Midbrain (tissue), 1 donor: ENCODE results near the gene KCNS1.
A peak's percentile ranks its signal among the peaks of the same experiment; 100 is the strongest.
"Not testable (repeated sequence)": the region's sequence is repeated elsewhere in the genome, so short reads cannot be mapped to it uniquely, and the experiment has no call there.

ENCODE experiments used
- DNase-seq: peaks from one replicate; lab custom pipeline; 2025; lab: John Stamatoyannopoulos, UW

The KCNS1 gene

DNA sequence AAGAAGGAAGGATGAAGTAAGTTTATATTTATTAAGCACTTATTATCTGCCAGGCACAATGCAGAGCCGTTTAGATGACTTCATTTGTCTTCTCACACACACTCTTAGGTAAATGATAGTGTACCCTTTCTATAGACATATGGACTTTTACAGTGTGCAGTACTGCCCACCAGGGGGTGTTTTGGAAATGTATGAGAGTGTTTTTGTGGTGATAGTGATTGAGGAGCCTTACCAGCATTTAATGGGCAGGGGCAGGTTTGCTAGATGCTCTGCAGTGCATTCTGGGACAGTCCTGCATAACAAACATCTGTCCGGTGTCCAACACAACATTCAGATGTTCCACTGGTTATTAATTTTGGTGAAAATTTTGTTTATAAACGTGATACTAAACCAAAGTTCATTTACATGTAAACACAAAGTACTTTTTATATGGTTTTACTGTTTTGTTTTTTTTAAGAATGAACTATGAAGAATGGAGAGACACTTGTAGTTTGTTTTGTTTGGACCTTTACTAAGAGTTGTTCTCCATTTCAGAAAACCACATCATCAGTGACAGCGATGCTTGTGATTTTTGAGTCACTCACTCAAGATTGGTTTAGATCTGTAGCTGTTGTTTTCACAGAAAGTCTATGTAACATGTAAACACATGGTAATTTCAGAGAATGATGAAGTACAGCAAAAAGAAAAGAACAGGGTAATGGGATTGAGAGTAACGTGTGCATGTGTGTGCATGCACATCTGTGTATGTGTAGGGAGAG lies 19.9 kb downstream of the KCNS1 start:
- DNase-seq = no peak

DNA sequence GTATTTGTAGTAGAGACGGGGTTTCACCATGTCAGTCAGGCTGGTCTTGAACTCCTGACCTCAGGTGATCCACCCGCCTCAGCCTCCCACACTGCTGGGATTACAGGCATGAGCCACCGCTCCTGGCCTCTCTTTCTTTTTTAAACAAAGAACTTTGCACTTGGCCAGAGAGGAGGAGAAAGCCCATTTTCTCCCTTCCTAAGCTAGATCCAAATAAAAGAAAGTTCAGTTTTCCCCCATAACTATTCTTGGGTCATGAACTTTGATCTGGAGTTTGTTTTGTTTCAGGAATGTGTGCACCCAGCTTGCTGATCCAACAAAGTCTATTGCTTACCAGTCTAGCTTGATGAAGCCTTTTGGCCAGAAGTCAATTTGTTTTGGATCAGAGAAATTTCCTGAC lies 23.4 kb downstream of the KCNS1 start:
- DNase-seq = no peak

DNA sequence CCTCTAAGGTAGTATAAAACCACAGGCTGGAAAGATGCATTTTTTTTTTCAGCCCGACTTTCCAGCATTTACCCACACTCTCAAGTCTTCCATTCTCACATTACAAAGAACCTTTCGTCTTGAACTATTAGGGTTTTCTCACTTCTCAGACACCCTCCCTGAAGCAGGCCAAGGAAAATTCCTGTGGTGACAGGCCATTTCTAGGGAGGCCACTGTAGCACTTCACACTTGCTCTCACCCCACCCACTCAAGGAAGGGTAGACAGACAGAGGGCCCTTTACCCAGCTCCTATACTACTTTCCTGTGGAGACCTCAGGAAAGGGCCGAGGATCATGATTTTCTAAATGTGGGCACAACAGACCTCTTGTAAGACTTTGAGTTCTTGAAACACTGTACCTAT lies 27.7 kb downstream of the KCNS1 start:
- no peak for DNase-seq

DNA sequence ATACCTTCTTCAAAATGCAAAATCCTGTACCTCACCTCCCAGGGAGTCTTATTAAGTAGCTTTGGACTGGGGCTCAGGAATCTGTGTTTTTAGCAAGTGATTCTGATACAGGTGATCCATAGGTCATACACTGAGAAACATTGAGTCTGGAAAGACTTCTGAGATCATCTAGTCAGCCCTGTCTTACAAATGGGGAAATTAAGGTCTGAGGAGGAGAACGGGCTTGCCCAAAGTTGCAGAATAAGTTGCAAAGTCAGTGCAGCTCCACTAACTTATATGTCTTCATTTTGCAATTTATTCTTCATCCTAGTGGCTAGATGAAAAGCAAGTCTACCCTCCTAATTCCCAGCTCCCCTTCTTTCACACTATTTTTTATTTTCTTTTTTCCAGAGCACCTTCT lies 28.9 kb downstream of the KCNS1 start:
- DNase-seq = no peak

DNA sequence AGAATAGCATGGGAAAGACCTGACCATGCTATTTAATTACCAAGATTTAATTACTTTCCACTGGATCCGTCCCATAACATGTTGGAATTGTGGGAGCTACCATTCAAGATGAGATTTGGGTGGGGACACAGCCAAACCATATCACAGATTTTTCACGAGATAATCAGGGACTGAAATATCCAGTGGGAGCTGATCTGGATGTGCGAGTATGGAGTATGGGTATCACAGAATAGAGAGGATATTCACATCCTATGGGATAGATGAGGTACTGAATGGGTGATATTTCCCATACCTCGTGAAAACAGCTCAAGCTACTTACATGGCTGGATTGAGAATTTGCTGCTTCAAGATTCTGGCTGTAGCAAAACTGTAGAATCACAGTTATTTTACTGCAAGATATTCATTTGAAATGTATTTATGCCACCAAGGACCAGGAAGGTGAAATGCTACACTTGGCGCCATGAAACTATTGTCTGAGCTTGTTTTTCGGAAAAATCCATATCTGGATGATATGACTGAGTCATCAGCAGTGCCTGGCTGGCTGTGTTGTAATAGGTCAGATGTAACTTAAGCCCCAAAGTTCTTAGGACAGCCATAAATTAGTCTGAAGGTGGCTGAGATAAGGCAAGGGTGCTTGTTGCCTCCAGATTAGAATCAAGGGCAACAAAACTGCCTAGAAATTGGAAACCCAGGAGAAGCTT lies 29.8 kb downstream of the KCNS1 start:
- DNase-seq = no peak

DNA sequence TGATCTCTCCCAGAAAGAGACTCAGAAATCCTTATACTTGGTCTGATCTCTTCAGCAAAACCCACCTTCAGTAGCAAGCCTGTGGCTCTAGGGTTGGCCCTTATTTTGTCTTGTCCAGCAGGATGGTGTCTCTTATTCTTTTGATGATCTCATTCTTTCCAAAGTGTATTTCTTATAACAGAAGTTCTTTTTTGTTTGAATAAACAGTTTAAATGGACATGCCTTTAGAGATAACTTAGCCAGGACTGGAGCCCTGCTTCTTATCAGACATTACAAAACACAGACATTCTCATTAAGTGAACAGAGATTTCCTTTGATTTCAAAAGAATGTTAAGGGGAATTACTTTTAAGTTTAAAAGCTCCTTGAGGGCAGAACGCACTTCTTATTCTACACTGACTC lies 31.7 kb downstream of the KCNS1 start:
- DNase-seq = no peak

DNA sequence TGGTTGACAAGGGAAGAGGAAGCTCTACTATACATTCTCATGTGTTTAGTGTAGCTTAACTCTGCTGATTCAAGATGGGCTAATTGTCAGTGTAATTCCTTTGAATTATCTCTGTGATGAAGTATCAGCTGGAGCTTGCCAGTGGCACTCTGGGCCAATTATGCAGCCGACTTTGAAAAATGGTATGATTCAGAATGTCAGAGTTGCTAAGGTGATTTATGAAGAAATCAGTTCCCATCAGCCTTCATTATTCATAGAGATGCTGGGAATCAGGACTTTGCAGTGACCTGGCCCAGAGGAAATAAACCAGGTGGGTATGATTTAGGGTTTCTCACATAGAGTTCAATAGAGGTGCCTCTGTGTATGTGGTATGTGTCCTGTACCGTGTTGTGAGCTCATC lies 33.4 kb downstream of the KCNS1 start:
- no peak for DNase-seq

DNA sequence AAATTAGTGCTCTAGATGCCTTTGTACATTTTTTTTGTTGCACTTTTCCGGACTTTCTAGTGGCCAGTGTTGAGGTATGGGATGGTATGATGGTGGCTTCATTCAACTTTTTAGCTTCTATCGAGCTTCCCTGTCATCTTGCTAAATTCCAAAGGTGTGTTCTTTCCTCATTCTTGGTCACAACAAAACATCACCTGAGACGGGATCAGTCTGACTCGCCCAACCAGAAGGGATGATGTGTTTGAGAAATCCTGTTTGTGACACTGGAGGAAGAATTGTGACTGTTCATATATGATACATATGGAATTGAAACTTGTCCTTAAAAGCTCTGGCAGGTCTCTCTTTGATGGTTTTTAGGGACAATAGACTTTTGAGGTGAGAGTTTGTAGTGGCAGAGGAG lies 33.8 kb downstream of the KCNS1 start:
- DNase-seq = no peak

DNA sequence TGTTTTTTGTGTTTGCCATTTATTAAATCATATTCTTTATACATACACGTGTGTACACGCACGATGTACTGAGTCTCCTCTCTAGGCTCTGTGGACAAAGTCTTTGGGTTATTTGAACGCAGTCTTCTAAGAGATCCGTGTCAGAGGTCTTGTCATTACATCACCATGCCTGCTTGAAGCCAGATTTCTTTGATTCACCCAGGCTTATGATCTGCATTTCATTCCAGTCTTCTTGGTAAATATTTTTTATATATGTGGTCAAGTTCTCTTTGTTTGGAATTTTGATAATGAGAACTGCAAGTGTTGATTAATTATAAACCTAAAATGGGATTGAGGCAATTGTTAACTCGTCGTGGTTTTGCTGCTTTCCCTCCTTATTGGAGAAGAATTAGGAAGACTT lies 34.6 kb downstream of the KCNS1 start:
- DNase-seq = no peak

DNA sequence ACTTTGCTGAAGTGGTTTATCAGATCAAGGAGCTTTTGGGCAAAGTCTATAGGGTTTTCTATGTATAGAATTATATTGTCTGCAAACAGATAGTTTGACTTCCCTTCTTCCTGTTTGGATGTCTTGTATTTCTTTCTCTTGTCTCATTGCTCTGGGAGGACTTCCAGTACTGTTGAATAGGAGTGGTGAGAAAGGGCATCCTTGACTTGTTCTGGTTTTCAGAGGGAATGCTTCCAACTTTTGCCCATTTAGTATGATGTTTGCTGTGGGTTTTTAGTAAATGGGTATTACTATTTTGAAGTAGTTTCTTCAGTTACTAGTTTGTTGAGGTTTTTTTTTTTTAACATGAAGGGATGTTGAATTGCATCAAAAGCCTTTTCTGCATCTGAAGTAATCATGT lies 36.1 kb downstream of the KCNS1 start:
- no peak for DNase-seq

DNA sequence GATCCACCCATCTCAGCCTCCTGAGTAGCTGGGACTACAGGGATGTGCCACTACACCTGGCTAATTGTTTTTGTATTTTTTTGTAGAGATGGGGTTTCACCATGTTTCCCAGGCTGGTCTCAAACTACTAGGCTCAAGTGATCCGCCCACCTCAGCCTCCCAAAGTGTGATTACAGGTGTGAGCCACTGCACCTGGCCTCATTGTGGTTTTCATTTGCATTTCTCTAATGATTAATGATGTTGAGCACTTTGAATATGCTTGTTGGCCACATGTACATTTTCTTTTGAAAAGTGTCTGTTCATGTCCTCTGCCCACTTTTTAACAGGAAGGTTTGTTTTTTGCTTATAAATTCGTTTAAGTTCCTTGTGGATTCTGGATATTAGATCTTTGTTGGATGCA lies 37.8 kb downstream of the KCNS1 start:
- DNase-seq = not testable (repeated sequence)

DNA sequence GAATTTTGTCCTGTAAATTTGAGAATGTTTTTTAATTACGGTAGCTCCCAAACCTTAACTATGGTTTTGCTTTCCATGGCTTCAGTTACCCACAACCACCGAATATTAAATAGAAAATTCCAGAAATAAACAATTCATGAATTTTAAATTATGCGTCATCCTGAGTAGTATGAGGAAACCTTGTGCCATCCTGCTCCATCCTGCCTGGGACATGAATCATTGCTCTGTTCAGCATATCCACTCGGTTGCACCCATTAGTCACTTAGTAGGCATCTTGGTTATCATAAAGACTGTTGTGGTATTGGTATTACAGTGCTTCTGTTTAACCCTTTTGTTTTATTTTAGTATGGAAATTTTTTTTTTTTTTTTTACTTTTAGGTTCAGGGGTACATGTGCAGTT lies 39.7 kb downstream of the KCNS1 start:
- DNase-seq = no peak

DNA sequence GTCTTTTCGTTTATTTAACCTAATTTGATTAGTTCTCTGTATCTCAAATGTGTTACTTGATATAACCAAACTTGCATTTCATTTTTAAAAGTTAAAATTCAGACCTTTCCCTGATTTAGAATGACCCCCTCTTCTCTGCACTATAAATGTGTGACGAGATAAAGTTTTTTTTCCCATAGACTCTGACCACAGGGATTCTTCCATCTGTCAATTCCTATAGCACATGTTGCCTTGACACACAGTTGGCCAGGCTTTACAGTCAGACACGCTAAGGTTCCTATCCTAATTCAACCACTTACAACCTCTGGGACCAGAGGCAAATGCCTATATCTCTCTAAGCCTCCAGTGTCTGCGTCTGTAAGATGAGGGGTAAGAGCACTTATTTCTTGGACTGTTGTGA lies 40.6 kb downstream of the KCNS1 start:
- no peak for DNase-seq

DNA sequence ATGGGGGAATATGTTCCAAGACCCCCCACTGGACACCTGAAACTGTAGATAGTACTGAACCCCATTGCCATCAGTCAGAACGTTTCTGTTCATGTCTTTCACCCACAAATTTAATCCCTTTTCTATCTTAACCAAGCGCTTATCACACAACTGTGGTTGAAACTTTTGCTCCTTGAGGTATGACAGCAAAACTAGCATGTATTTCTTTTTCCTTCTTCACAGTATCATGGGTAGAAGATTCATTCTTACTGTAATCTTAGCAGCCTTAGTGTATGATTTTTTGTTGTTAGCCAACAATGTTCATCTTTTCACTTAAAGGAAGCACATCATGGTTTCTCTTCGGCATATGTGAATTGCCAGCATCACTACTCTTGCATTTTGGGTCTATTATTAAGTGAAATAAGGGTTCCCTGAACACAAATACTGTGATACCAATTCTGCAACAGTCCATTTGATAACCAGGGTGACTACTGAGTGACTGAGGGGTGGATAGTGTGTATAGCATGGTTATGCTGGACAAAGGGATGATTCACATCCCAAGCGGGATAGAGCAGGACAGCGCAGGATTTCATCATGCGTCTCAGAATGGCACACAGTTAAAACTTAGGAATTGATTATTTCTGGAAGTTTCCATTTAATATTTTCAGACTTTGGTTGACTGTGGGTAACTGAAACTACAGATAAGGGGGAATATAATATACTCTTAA lies 41.8 kb downstream of the KCNS1 start:
- peak; percentile 69 for DNase-seq

DNA sequence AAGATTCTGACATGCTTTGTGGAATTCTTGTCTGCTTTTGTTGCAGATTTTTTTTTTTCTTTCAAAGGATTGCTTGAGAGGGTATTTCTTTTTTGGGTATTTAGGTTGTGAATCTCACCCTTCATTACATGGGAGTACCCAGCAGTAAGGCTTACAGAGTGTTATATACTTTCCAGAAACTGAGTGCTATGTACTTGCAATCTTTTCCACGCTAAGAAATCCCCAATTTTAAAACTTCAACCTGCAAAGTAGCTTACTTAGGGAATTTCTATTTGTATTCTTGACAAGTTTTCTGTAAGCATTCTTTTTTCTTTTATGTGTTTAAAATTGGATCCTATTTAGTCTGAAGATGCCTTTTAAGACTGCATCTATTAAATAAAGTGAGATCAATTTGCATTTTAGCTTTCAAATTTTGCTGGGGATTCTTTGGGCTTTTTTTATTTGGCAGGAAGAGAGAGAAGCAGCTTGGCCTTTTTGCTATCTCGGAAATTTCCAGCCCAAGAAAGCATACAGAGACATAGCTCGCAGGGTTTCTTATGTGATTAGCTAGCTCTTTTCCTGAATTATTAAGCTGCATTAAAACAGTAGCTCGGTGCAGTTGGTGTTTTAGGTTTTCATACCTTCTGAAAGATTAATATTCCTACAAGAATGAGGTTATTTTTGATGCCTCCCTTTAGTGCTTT lies 42.6 kb downstream of the KCNS1 start:
- DNase-seq = peak; percentile 43

DNA sequence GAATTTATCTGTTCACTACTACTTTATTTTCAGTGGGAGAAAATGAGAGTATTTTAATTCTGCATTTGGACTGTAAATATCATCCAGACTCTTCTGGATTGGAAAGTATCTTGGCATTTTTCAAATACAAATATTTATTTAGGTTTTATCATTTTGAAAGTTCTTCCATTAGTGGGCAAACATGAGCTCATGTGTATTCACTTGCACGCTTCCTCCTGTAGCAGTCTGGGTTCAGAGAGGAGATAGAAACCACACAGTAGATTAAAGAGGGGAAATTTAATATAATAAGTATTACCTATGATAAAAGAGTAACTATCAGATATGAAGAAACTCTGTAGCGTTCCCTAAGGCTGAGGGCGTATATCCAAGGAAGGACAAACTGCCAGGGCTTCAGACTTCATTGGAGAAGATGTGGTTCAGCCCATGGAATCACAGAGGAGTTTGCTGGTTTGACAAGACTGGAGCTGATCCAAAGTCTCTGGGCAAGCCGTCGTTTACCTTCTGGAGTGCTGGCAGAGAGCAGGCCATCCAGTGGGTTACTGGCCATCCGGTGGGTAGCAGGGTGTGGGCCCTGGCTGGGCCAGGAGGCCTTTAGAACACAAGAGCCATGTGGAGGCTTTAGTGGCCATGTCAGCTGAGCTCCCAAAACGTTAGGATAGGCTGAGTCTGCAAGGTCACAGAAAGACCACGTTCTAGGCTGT lies 44.3 kb downstream of the KCNS1 start:
- DNase-seq = no peak

DNA sequence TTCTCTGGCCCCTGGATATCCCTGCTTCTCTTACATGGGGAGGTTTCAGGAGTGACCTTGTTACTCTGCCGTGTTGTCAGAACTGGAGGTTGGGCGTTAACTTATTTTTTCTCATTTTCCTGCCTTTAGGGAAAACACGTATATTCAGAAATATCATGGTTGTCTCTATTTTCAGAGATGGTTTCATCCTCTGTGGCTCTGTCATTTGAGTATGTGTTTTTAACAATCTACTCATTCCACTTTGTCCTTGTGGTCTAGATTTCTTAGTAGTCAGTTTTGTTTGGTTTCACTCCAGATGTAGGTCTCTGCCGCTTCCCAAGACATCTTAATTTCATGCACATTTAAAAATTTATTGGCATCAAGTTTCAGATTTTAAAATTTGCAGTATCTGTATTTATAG lies 45.9 kb downstream of the KCNS1 start:
- no peak for DNase-seq

DNA sequence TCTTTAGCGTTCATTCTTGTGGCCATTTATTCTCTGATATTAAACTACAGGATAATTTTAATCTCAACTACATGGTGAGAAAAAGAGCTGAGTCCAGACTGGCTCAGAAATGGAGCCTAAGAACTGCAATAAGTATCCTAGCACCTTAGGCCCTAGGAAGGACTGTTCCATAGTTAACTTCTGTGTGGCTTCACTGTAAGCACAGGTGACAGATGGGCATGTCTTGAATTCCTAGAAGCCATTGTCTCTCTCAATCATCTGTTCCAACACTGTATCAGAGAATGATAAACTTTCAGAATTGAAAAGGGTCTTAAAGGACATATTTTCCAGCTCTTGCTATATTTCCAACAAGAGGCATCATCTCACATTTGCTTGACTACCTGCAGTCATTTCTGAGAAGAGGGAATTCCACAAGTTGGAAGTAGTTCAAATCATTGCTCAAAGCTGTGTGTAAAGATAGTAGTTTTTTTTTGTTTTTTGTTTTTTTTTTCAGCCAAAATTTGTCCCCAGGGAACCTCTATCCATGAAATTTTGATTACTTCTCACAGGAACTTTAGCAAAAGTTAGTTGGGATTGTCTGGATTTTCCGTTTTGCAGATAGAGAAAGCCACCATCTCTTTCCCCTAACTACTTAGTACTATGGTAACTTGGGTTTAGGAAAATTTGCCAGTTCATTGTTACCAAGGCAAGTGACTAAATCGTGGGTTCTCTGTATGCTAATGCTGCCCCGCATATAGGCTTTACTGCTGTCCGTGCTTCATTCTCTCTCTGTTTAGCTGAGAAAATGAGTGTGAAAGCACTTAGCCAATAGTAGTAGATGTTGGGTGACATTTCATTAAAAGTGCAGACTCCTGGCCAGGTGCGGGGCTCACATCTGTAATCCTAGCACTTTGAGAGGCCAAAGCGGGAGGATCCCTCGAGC lies 47.2 kb downstream of the KCNS1 start:
- no peak for DNase-seq

DNA sequence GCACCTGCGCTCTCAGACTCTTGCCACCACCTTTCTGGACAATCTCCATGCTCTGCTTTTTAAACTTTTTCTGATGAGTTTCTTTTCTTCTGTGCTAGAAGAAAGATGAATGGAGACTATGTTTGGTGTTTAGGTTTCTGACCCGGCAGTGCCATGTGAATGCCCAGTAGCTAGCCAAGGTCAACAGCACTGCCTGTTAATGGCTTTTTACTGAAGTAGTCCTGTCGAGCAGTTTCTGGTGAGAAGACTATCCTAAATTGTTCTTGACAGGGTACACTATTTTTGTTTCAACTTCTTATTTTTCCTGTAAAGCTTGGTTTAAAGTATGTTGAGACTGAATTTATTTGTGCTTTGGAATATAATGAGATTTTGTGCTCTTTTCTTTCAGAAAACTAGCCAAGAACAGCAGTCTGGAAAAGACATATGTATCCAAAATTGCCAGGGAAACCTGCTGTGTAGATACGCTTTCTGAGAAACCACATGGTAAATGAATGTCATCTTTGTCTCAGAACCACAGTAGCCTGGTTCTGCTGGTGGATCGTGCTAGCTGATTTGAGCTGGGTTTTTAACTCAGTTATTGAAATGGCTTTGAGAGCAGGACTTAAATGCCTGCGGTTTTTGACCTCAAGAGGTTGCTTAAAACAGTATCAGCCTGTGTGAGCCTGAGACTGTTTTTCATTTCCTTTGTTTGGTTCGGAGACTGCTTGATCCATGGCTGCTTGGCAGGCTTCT lies 48.1 kb downstream of the KCNS1 start:
- DNase-seq = peak; percentile 81
